H54 (cell line): ENCODE data around the gene PRKCG.
"Not testable (repeated sequence)": the region's sequence is repeated elsewhere in the genome, so short reads cannot be mapped to it uniquely, and the experiment has no call there.

ENCODE experiments used
- DNase-seq: peaks from one replicate; pipeline ENCODE4 v3.0.0; 2011; ENCODE audit warnings: low spot score, mixed read lengths; ENCODE audit not compliant: insufficient read length
- FAIRE-seq: peaks from 3 replicates; lab custom pipeline; 2011; peaks lifted over from hg19 to GRCh38; lab: Jason Lieb, UNC
- POLR2A ChIP-seq: IDR thresholded peaks from 2 replicates; pipeline ENCODE4 v1.6.1; 2011; ENCODE audit warnings: low read depth, mild to moderate bottlenecking, low read length

The PRKCG gene

GRCh38 chr19:53909471-53910169, 27.6 kb downstream of the PRKCG start:
- FAIRE-seq (no peak), DNase-seq (no peak)
- no peak for TF ChIP-seq POLR2A

- FAIRE-seq (no peak), DNase-seq (no peak)
- TF ChIP-seq POLR2A = no peak
Measured at GRCh38 chr19:53910170-53910518, 28.1 kb downstream of the PRKCG start.

- FAIRE-seq (no peak), DNase-seq (peak; percentile 70)
- TF ChIP-seq POLR2A = no peak
Measured at GRCh38 chr19:53912653-53913052, 30.7 kb downstream of the PRKCG start.

- no peak for DNase-seq
- no peak for TF ChIP-seq POLR2A
- FAIRE-seq = no peak
Measured at GRCh38 chr19:53915000-53915399, 33.0 kb downstream of the PRKCG start.

- no peak for TF ChIP-seq POLR2A
- FAIRE-seq = no peak
- DNase-seq = no peak
Measured at GRCh38 chr19:53916004-53916403, 34.0 kb downstream of the PRKCG start.

GRCh38 chr19:53917356-53917755, 35.4 kb downstream of the PRKCG start:
- FAIRE-seq (no peak), DNase-seq (no peak)
- TF ChIP-seq POLR2A = no peak

- DNase-seq (no peak), FAIRE-seq (no peak)
- TF ChIP-seq POLR2A = no peak
Measured at GRCh38 chr19:53927739-53928138, 45.7 kb downstream of the PRKCG start.

- no peak for DNase-seq
- no peak for TF ChIP-seq POLR2A
- FAIRE-seq = no peak
Measured at GRCh38 chr19:53936029-53936428, 54.0 kb downstream of the PRKCG start.

- TF ChIP-seq POLR2A = no peak
- FAIRE-seq = no peak
- peak; percentile 51 for DNase-seq
Measured at GRCh38 chr19:53942001-53942786, 60.2 kb downstream of the PRKCG start.

- no peak for TF ChIP-seq POLR2A
- DNase-seq (no peak), FAIRE-seq (no peak)
Measured at GRCh38 chr19:53944416-53944815, 62.4 kb downstream of the PRKCG start.

GRCh38 chr19:53944933-53945332, 62.9 kb downstream of the PRKCG start:
- no peak for TF ChIP-seq POLR2A
- DNase-seq (no peak), FAIRE-seq (no peak)

GRCh38 chr19:53945441-53945840, 63.4 kb downstream of the PRKCG start:
- FAIRE-seq (no peak), DNase-seq (peak; percentile 68)
- TF ChIP-seq POLR2A = no peak

GRCh38 chr19:53945998-53946397, 64.0 kb downstream of the PRKCG start:
- TF ChIP-seq POLR2A = no peak
- FAIRE-seq (no peak), DNase-seq (no peak)

GRCh38 chr19:53947624-53948023, 65.6 kb downstream of the PRKCG start:
- FAIRE-seq (no peak), DNase-seq (peak; percentile 58)
- no peak for TF ChIP-seq POLR2A

- not testable (repeated sequence) for FAIRE-seq, DNase-seq
Measured at GRCh38 chr19:53948611-53949010, 66.6 kb downstream of the PRKCG start.
